Panc1 (cell line): ENCODE measurements around the gene CTDSP2. TPM values are rescaled to one million over a fixed set of nuclear protein-coding genes. Genes with fewer than 3 reads are reported as not detected.

ENCODE experiments used
- ATAC-seq: fragments of 200-7000 bp; cut with Tn5 transposase; 2 replicates; pipeline ENCODE4 v1.9.1; 2020; ENCODE audit warnings: mild to moderate bottlenecking, moderate library complexity
- BruUV-seq: library from RNA; stranded (reverse); fragments of 400-500 nt; replicated peaks from 2 replicates; lab custom pipeline; 2021; lab: Mats Ljungman, UMichigan
- CTCF ChIA-PET: fragments of 300-600 bp; sonication (Branson Sonifier 250); formaldehyde crosslinking; loops from one replicate; lab custom pipeline; 2022; ENCODE audit warnings: antibody characterized with exemption; lab: Charles Lee
- POLR2A ChIA-PET: fragments of 300-600 bp; sonication (Branson Sonifier 250); formaldehyde crosslinking; loops from one replicate; lab custom pipeline; 2022; ENCODE audit warnings: antibody characterized with exemption; lab: Charles Lee
- DNase-seq: peaks from one replicate; pipeline ENCODE4 v3.0.0-alpha.2; 2010; ENCODE audit warnings: low read depth, low spot score
- H3K27ac ChIP-seq: 2 replicates; pipeline ENCODE4 v1.5.1; 2011; ENCODE audit warnings: mild to moderate bottlenecking, low read length, inconsistent platforms
- H3K27me3 ChIP-seq: fragments of 200-500 bp; sonication (Bioruptor generic); 2 replicates; pipeline ENCODE4 v1.6.0; 2014; ENCODE audit warnings: low read length, inconsistent platforms; ENCODE audit not compliant: control insufficient read depth, insufficient read depth
- H3K36me3 ChIP-seq: fragments of 200-500 bp; sonication (Bioruptor generic); 2 replicates; pipeline ENCODE4 v1.5.1; 2014; ENCODE audit warnings: inconsistent platforms, mild to moderate bottlenecking, low read length, moderate library complexity; ENCODE audit not compliant: control insufficient read depth, insufficient read depth
- H3K4me1 ChIP-seq: 2 replicates; pipeline ENCODE4 v1.5.1; 2011; ENCODE audit warnings: inconsistent platforms, mild to moderate bottlenecking, low read length, moderate library complexity; ENCODE audit not compliant: control insufficient read depth, insufficient read depth
- H3K4me3 ChIP-seq, 2 experiments: 2 replicates each; pipeline ENCODE4 v1.5.1; 2011 to 2012; ENCODE audit warnings: low read depth in 2 of 2, low read length in 2 of 2, mild to moderate bottlenecking in 2 of 2, inconsistent platforms in 1 of 2, moderate library complexity in 1 of 2
- H3K9me3 ChIP-seq: fragments of 200-500 bp; sonication (Bioruptor generic); 2 replicates; pipeline ENCODE4 v1.5.1; 2014; ENCODE audit warnings: low read depth, mild to moderate bottlenecking, inconsistent platforms, low read length, moderate library complexity; ENCODE audit not compliant: control insufficient read depth, insufficient read depth
- CTCF ChIP-seq: fragments of 450-650 bp; IDR thresholded peaks from 2 replicates; pipeline ENCODE4 v1.5.1; 2017; ENCODE audit warnings: mild to moderate bottlenecking
- REST ChIP-seq, 2 experiments: IDR thresholded peaks; 2 replicates each; pipeline ENCODE4 v1.6.1; 2011 to 2012; ENCODE audit warnings: low read depth in 2 of 2, control low read depth in 1 of 2, low read length in 1 of 2, mild to moderate bottlenecking in 1 of 2, moderate library complexity in 1 of 2; ENCODE audit not compliant: insufficient read depth in 1 of 2
- SIN3A ChIP-seq: IDR thresholded peaks from 2 replicates; pipeline ENCODE4 v1.6.1; 2012; ENCODE audit warnings: low read depth, mild to moderate bottlenecking, low read length, moderate library complexity, borderline replicate concordance; ENCODE audit not compliant: insufficient read depth
- in situ Hi-C: cut with HindIII; loops from 2 replicates; pipeline ENCODE4 v1.10.0; 2016; ENCODE audit warnings: low sequenced_read_pairs, low pct_unique_long_range_greater_than_20kb
- intact Hi-C: fragments of 100-400 bp; cut with micrococcal nuclease; formaldehyde crosslinking; loops from one replicate; pipeline ENCODE4 v1.10.0; 2022; ENCODE audit not compliant: unreplicated experiment
- microRNA-seq: library from miRNA; unstranded; fragments of <30 nt; microRNA quantifications from one replicate; pipeline ENCODE4 v1.1.0, GENCODE V29; 2020; ENCODE audit not compliant: unreplicated experiment
- total RNA-seq: library from RNA; stranded (reverse); gene quantifications from one replicate; pipeline ENCODE4 v1.2.1, GENCODE V29; 2021; ENCODE audit not compliant: unreplicated experiment

Gene CTDSP2
- total RNA-seq, 1 experiment from 2014 or later = 120 TPM

- no peak for DNase-seq
- ChIA-PET CTCF (no interaction called here), POLR2A (interaction anchor here (0.7 kb wide), 1 partner anchor 15 kb away, joined by 12 read pairs; no protein-coding TSS in a partner anchor)
- H3K27ac ChIP-seq = peak overlapping the region; percentile 96
- H3K9me3 ChIP-seq = no peaks in the 10 kb centered on the region
- ATAC-seq = no peak
- in situ Hi-C loops (no loop called here), intact Hi-C loops (no loop called here)
- H3K36me3 ChIP-seq = peaks cover 2% of the 10 kb centered on the region; the same call in 1 of the 2 replicates
- peaks cover 16% of the 10 kb centered on the region for H3K4me1 ChIP-seq
- TF ChIP-seq REST (IDR thresholded peaks at IDR 0.05; ENCODE audit: insufficient read depth in 1 of 2, low read depth in 2 of 2, low read length in 1 of 2) (no peak), SIN3A (no peak), CTCF (no peak)
- H3K4me3 ChIP-seq = peak overlapping the region; percentile 81 to 94; a peak in 3 of 4 replicates
- H3K27me3 ChIP-seq = no peaks in the 10 kb centered on the region
- BruUV-seq = no TSS peak
These were observed 75.8 kb downstream of the CTDSP2 start for GRCh38 chr12:57770734-57771133.

Small RNAs within 50 kb of the gene (microRNA-seq; reads per million reads assigned to microRNA genes)
- gene MIR26A2 = 256 reads per million, percentile 64 among the genes with 10 or more reads in this experiment

Other genes starting within 250 kb of the CTDSP2 start
- gene DTX3, start 241.9 kb downstream of the CTDSP2 start, total RNA-seq = 37.8 TPM
- gene ARHGEF25, start 235.3 kb downstream of the CTDSP2 start, total RNA-seq = 10.5 TPM
- 48.6 TPM for gene B4GALNT1, start 213.5 kb downstream of the CTDSP2 start, total RNA-seq
- 186 TPM for gene OS9, start 152.6 kb downstream of the CTDSP2 start, total RNA-seq
- gene AGAP2, start 108.0 kb downstream of the CTDSP2 start, total RNA-seq = 0.49 TPM
- gene TSPAN31, start 101.7 kb downstream of the CTDSP2 start, total RNA-seq = 17.5 TPM
- gene CDK4, start 94.4 kb downstream of the CTDSP2 start, total RNA-seq = 201 TPM
- gene MARCHF9, start 91.6 kb downstream of the CTDSP2 start, total RNA-seq = 2.3 TPM
- gene CYP27B1, start 79.7 kb downstream of the CTDSP2 start, total RNA-seq = 4.0 TPM
- 46.5 TPM for gene METTL1, start 74.6 kb downstream of the CTDSP2 start, total RNA-seq
- gene EEF1AKMT3, start 74.1 kb downstream of the CTDSP2 start, total RNA-seq = 7.4 TPM
- gene TSFM, start 63.9 kb downstream of the CTDSP2 start, total RNA-seq = 40.3 TPM
- gene AVIL, start 28.0 kb downstream of the CTDSP2 start, total RNA-seq = 3.1 TPM
- 10.3 TPM for gene ATP23, start 94.8 kb upstream of the CTDSP2 start, total RNA-seq